Liver (tissue), 9 donors: ENCODE results near the gene SNX14. TPM values are rescaled to one million over a fixed set of nuclear protein-coding genes. Genes with fewer than 3 reads are reported as not detected.
"Not testable (repeated sequence)": the region's sequence is repeated elsewhere in the genome, so short reads cannot be mapped to it uniquely, and the experiment has no call there.

Source experiments
- DNase-seq: peaks from one replicate; pipeline ENCODE4 v3.0.0-alpha.2; 2017; ENCODE audit warnings: low spot score
- H3K27ac ChIP-seq, 2 donors: one replicate each; pipeline ENCODE4 v1.7.0; 2013; ENCODE audit warnings: inconsistent platforms in 2 of 2, low read length in 2 of 2, control low read depth in 1 of 2, low read depth in 1 of 2, mild to moderate bottlenecking in 1 of 2
- H3K27me3 ChIP-seq, 4 donors: one replicate each; pipeline versions ENCODE4 v1.6.1 to v1.7.0; 2013; ENCODE audit warnings: low read length in 3 of 4, inconsistent platforms in 1 of 4, mild to moderate bottlenecking in 1 of 4, moderate library complexity in 1 of 4; ENCODE audit not compliant: control insufficient read depth in 4 of 4, insufficient read depth in 4 of 4
- H3K36me3 ChIP-seq, 4 donors: one replicate each; pipeline versions ENCODE4 v1.6.1 to v1.7.0; 2013; ENCODE audit warnings: low read length in 3 of 4, mild to moderate bottlenecking in 3 of 4, low read depth in 1 of 4, moderate library complexity in 1 of 4; ENCODE audit not compliant: control insufficient read depth in 4 of 4, insufficient read depth in 3 of 4
- H3K4me1 ChIP-seq, 4 donors: one replicate each; pipeline versions ENCODE4 v1.6.1 to v1.7.0; 2013; ENCODE audit warnings: low read length in 3 of 4, mild to moderate bottlenecking in 3 of 4, moderate library complexity in 1 of 4; ENCODE audit not compliant: control insufficient read depth in 4 of 4, insufficient read depth in 4 of 4
- H3K4me3 ChIP-seq, 3 donors: one replicate each; pipeline versions ENCODE4 v1.6.1 to v1.7.0; 2013; ENCODE audit warnings: low read length in 3 of 3, control low read depth in 1 of 3, low read depth in 1 of 3, mild to moderate bottlenecking in 1 of 3
- H3K9ac ChIP-seq, 2 donors: one replicate each; pipeline ENCODE4 v1.7.0; 2013; ENCODE audit warnings: low read length in 2 of 2, mild to moderate bottlenecking in 2 of 2, moderate library complexity in 2 of 2, control low read depth in 1 of 2, low read depth in 1 of 2
- H3K9me3 ChIP-seq, 4 donors: one replicate each; pipeline versions ENCODE4 v1.6.1 to v1.7.0; 2013; ENCODE audit warnings: low read length in 3 of 4; ENCODE audit not compliant: control insufficient read depth in 4 of 4
- FOXA1 ChIP-seq: IDR thresholded peaks from 2 replicates; pipeline ENCODE4 v1.6.1; 2016; ENCODE audit warnings: antibody characterized with exemption
- FOXA2 ChIP-seq: IDR thresholded peaks from 2 replicates; pipeline ENCODE4 v1.6.1; 2016; ENCODE audit warnings: antibody characterized with exemption
- HNF4A ChIP-seq, 2 donors: conservative IDR thresholded peaks; 2 replicates each; pipeline ENCODE4 v1.6.1; 2016; ENCODE audit warnings: antibody characterized with exemption in 2 of 2, mild to moderate bottlenecking in 2 of 2
- NR2F2 ChIP-seq: IDR thresholded peaks from 2 replicates; pipeline ENCODE4 v1.6.1; 2016; ENCODE audit warnings: antibody characterized with exemption
- RAD21 ChIP-seq, 2 donors: IDR thresholded peaks; 2 replicates each; pipeline ENCODE4 v1.6.1; 2016; ENCODE audit warnings: antibody characterized with exemption in 2 of 2, mild to moderate bottlenecking in 2 of 2
- RXRA ChIP-seq, 2 donors: IDR thresholded peaks; 2 replicates each; pipeline ENCODE4 v1.6.1; 2017 to 2018; ENCODE audit warnings: antibody characterized with exemption in 2 of 2, mild to moderate bottlenecking in 1 of 2
- SP1 ChIP-seq: IDR thresholded peaks from 2 replicates; pipeline ENCODE4 v1.6.1; 2018; ENCODE audit warnings: antibody characterized with exemption, mild to moderate bottlenecking
- TAF1 ChIP-seq: conservative IDR thresholded peaks from 2 replicates; pipeline ENCODE4 v1.6.1; 2016; ENCODE audit warnings: antibody characterized with exemption, mild to moderate bottlenecking
- WGBS: extraction: QIAGEN DNeasy Blood & Tissue Kit; methylation state at CpG from one replicate; pipeline ENCODE4 v1.1.7; 2013; 5-methylcytosine and 5-hydroxymethylcytosine counted together
- polyA plus RNA-seq, 2 donors: library from polyadenylated mRNA; stranded (reverse) in 1 of 2; unstranded in 1 of 2; fragments of 200-250 nt in 1 of 2; fragments of >200 nt in 1 of 2; fragmentation: Nextera tagmentation in 1 of 2; extraction: Ambion mirVana in 1 of 2; gene quantifications; one replicate each; pipeline versions ENCODE4 v1.2.1 to v1.2.3, GENCODE V29; 2013 to 2015
- total RNA-seq, 2 donors: library from RNA; depleted of rRNA; stranded (reverse); fragments of >200 nt; gene quantifications; one replicate each; pipeline ENCODE4 v1.2.3, GENCODE V29; 2014
- TF ChIP-seq, protein P1 (sequence below): IDR thresholded peaks from 2 replicates; pipeline ENCODE4 v1.6.1; 2016; ENCODE audit warnings: antibody characterized with exemption
- TF ChIP-seq, protein P2 (sequence below): IDR thresholded peaks from 2 replicates; pipeline ENCODE4 v1.6.1; 2016; ENCODE audit warnings: antibody characterized with exemption, mild to moderate bottlenecking
- TF ChIP-seq, protein P3 (sequence below): IDR thresholded peaks from 2 replicates; pipeline ENCODE4 v1.6.1; 2016; ENCODE audit warnings: antibody characterized with exemption
- donor health status: healthy.
- donor health status: healthy.
- donor health status: healthy.
- donor health status: healthy.
- donor health status: healthy.

SNX14 gene
- total and polyA plus RNA-seq, 4 donors: 30.5 to 79.1 (median 52.7) TPM

DNA sequence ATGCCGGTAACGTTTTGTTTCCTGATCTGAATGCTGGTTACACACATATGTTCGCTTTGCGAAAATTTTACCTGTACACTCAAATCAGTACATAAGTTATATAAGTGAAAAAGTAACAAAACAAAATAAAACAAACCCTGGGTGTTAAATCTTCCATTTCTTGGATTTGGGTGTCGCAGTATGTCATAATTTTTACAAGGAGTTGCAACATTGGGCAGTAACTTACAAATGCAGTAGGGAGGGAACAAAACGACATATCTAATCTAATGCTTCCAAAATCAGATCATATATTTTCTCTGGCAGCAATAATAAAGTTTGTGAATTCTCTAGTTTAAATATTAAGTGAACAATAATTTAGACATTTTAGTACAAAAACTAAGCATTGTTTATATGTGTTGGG is 25.2 kb downstream of the SNX14 start:
- WGBS: 94% methylated on average over 6 of the region's 6 CpGs
- H3K27me3 ChIP-seq: no peaks in the 10 kb centered on the region
- H3K4me3 ChIP-seq: no peak overlapping the region
- no peak overlapping the region for H3K27ac ChIP-seq
- DNase-seq: no peak
- H3K4me1 ChIP-seq: peaks cover 0 to 7% (median 0%) of the 10 kb centered on the region in 4 donors
- peaks cover 2 to 6% (median 3%) of the 10 kb centered on the region in 4 donors for H3K36me3 ChIP-seq
- no peaks in the 10 kb centered on the region for H3K9me3 ChIP-seq
- TF ChIP-seq FOXA1: no peak
- no peak for TF ChIP-seq TAF1
- TF ChIP-seq RAD21 (IDR thresholded peaks at IDR 0.05): no peak
- TF ChIP-seq, protein P1, sequence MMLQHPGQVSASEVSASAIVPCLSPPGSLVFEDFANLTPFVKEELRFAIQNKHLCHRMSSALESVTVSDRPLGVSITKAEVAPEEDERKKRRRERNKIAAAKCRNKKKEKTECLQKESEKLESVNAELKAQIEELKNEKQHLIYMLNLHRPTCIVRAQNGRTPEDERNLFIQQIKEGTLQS: no peak
- TF ChIP-seq, protein P2, sequence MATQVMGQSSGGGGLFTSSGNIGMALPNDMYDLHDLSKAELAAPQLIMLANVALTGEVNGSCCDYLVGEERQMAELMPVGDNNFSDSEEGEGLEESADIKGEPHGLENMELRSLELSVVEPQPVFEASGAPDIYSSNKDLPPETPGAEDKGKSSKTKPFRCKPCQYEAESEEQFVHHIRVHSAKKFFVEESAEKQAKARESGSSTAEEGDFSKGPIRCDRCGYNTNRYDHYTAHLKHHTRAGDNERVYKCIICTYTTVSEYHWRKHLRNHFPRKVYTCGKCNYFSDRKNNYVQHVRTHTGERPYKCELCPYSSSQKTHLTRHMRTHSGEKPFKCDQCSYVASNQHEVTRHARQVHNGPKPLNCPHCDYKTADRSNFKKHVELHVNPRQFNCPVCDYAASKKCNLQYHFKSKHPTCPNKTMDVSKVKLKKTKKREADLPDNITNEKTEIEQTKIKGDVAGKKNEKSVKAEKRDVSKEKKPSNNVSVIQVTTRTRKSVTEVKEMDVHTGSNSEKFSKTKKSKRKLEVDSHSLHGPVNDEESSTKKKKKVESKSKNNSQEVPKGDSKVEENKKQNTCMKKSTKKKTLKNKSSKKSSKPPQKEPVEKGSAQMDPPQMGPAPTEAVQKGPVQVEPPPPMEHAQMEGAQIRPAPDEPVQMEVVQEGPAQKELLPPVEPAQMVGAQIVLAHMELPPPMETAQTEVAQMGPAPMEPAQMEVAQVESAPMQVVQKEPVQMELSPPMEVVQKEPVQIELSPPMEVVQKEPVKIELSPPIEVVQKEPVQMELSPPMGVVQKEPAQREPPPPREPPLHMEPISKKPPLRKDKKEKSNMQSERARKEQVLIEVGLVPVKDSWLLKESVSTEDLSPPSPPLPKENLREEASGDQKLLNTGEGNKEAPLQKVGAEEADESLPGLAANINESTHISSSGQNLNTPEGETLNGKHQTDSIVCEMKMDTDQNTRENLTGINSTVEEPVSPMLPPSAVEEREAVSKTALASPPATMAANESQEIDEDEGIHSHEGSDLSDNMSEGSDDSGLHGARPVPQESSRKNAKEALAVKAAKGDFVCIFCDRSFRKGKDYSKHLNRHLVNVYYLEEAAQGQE: no peak
- TF ChIP-seq, protein P3, sequence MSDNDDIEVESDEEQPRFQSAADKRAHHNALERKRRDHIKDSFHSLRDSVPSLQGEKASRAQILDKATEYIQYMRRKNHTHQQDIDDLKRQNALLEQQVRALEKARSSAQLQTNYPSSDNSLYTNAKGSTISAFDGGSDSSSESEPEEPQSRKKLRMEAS: no peak
- no peak overlapping the region for H3K9ac ChIP-seq

DNA sequence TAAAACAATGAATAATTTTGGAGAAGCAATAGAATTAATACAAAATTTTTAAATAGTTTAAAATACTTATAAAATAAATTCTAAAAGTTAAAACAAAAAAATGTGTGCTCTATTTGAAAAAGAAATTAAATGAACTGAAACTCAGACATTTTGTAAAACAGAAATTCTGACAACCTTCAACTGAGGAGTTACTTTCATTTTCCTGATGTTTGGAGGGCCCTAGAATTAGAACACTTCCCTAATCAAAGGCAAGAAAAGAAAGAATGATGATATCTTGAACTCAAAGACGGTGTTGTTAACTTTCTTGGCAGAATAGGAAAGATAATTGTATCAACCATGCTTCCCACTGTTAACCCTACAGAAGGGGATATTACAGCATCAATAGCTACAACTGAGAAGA is 27.9 kb downstream of the SNX14 start:
- Histone ChIP-seq H3K4me3 (no peak overlapping the region), H3K4me1 (peaks cover 0 to 7% (median 0%) of the 10 kb centered on the region in 4 donors), H3K36me3 (peaks cover 3 to 10% (median 4%) of the 10 kb centered on the region in 4 donors), H3K9ac (no peak overlapping the region), H3K9me3 (no peaks in the 10 kb centered on the region), H3K27me3 (no peaks in the 10 kb centered on the region), H3K27ac (no peak overlapping the region)
- DNase-seq: no peak
- 65% methylated on average over 1 of the region's 1 CpG for WGBS
- TF ChIP-seq NR2F2 (no peak), FOXA2 (no peak), FOXA1 (no peak), SP1 (no peak), RXRA (IDR thresholded peaks at IDR 0.05) (no peak), HNF4A (conservative IDR thresholded peaks at IDR 0.05) (no peak)
- TF ChIP-seq, protein P1: no peak

DNA sequence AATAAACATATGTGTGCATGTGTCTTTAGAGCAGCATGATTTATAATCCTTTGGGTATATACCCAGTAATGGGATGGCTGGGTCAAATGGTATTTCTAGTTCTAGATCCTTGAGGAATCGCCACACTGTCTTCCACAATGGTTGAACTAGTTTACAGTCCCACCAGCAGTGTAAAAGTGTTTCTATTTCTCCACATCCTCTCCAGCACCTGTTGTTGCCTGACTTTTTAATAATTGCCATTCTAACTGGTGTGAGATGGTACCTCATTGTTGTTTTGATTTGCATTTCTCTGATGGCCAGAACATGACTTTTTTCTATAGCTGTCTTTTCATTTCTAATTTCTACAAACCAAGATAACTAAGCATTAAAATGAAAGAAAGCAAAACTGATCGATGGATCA is 29.4 kb downstream of the SNX14 start:
- not testable (repeated sequence) for H3K9ac ChIP-seq, H3K4me1 ChIP-seq, H3K9me3 ChIP-seq, H3K27me3 ChIP-seq, DNase-seq, H3K4me3 ChIP-seq, H3K27ac ChIP-seq, H3K36me3 ChIP-seq
- WGBS: 96% methylated on average over 1 of the region's 2 CpGs
